HG03060 (cell line): ENCODE data around the gene FHIT.
A peak's percentile ranks its signal among the peaks of the same experiment; 100 is the strongest.
"Not testable (repeated sequence)": the region's sequence is repeated elsewhere in the genome, so short reads cannot be mapped to it uniquely, and the experiment has no call there.

Experiments used
- ATAC-seq: cut with Tn5 transposase; IDR thresholded peaks from one replicate; pipeline ENCODE4 v1.9.1; 2021; ENCODE audit warnings: low read depth, moderate number of reproducible peaks; ENCODE audit not compliant: unreplicated experiment

The FHIT gene

GRCh38 chr3:59946401-59946800 lies 1304.9 kb downstream of the FHIT start:
- no peak for ATAC-seq

GRCh38 chr3:59940718-59941117 lies 1310.5 kb downstream of the FHIT start:
- ATAC-seq, result no peak

- ATAC-seq, result no peak
Measured at GRCh38 chr3:59939826-59940426, 1311.3 kb downstream of the FHIT start.

GRCh38 chr3:59938828-59939227 lies 1312.4 kb downstream of the FHIT start:
- ATAC-seq, result no peak

GRCh38 chr3:59937201-59937600 lies 1314.1 kb downstream of the FHIT start:
- no peak for ATAC-seq

- ATAC-seq, result no peak
Measured at GRCh38 chr3:59936472-59936871, 1314.8 kb downstream of the FHIT start.

- peak; percentile 93 for ATAC-seq
Measured at GRCh38 chr3:59935025-59935424, 1316.2 kb downstream of the FHIT start.

GRCh38 chr3:59934560-59934959 lies 1316.7 kb downstream of the FHIT start:
- not testable (repeated sequence) for ATAC-seq

GRCh38 chr3:59930170-59930569 lies 1321.1 kb downstream of the FHIT start:
- no peak for ATAC-seq

- ATAC-seq, result no peak
Measured at GRCh38 chr3:59927056-59927455, 1324.2 kb downstream of the FHIT start.

- ATAC-seq, result no peak
Measured at GRCh38 chr3:59925946-59926345, 1325.3 kb downstream of the FHIT start.

- ATAC-seq, result no peak
Measured at GRCh38 chr3:59922192-59922591, 1329.1 kb downstream of the FHIT start.

GRCh38 chr3:59920822-59921221 lies 1330.4 kb downstream of the FHIT start:
- ATAC-seq, result no peak

GRCh38 chr3:59919586-59919985 lies 1331.7 kb downstream of the FHIT start:
- ATAC-seq, result no peak

GRCh38 chr3:59914251-59914650 lies 1337.0 kb downstream of the FHIT start:
- no peak for ATAC-seq

- no peak for ATAC-seq
Measured at GRCh38 chr3:59913645-59914044, 1337.6 kb downstream of the FHIT start.

- no peak for ATAC-seq
Measured at GRCh38 chr3:59908701-59909100, 1342.6 kb downstream of the FHIT start.

GRCh38 chr3:59908280-59908679 lies 1343.0 kb downstream of the FHIT start:
- no peak for ATAC-seq

GRCh38 chr3:59904296-59904695 lies 1347.0 kb downstream of the FHIT start:
- ATAC-seq, result no peak

GRCh38 chr3:59899061-59899460 lies 1352.2 kb downstream of the FHIT start:
- no peak for ATAC-seq

GRCh38 chr3:59895972-59896371 lies 1355.3 kb downstream of the FHIT start:
- no peak for ATAC-seq

- ATAC-seq, result no peak
Measured at GRCh38 chr3:59894425-59895121, 1356.7 kb downstream of the FHIT start.
